WTC11 (cell line): ENCODE results near the gene PBX4.

Experiments used
- SMAD4 ChIP-seq: sonication (generic); formaldehyde crosslinking; IDR thresholded peaks from 2 replicates; pipeline ENCODE4 v1.8.0; 2022; ENCODE audit warnings: mild to moderate bottlenecking, missing genetic modification reagents
- SP1 ChIP-seq: sonication (generic); formaldehyde crosslinking; conservative IDR thresholded peaks from 2 replicates; pipeline ENCODE4 v1.8.1; 2022; ENCODE audit warnings: missing genetic modification reagents
- TP53 ChIP-seq: sonication (generic); formaldehyde crosslinking; IDR thresholded peaks from 2 replicates; pipeline ENCODE4 v1.8.1; 2023; ENCODE audit warnings: mild to moderate bottlenecking, missing genetic modification reagents
- TF ChIP-seq, protein P1 (sequence below): sonication (generic); formaldehyde crosslinking; conservative IDR thresholded peaks from 2 replicates; pipeline ENCODE4 v1.8.1; 2022; ENCODE audit warnings: mild to moderate bottlenecking, missing genetic modification reagents
- TF ChIP-seq, protein P2 (sequence below): fragments of 200-600 bp; IDR thresholded peaks from 2 replicates; pipeline ENCODE4 v1.8.0; 2022; ENCODE audit warnings: antibody characterized with exemption

DNA sequence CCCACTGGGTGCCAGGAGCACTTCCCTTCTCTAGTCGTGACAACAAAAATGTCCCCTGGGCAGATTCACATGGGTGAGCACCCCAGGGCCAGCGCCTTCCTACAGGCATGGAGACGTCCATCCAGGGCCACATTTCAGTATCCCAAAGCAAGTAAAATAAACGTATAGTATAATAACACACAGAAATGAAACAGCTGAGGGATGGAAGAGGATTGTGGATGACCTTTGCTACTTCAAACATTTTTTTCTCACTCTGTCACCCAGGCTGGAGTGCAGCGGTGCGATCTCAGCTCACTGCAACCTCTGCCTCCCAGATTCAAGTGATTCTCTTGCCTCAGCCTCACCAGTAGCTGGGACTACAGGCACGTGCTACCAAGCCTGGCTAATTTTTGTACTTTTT is 52.2 kb downstream of the PBX4 start:
- no peak for TF ChIP-seq TP53
- TF ChIP-seq, protein P1, sequence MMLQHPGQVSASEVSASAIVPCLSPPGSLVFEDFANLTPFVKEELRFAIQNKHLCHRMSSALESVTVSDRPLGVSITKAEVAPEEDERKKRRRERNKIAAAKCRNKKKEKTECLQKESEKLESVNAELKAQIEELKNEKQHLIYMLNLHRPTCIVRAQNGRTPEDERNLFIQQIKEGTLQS = no peak
- TF ChIP-seq, protein P2, sequence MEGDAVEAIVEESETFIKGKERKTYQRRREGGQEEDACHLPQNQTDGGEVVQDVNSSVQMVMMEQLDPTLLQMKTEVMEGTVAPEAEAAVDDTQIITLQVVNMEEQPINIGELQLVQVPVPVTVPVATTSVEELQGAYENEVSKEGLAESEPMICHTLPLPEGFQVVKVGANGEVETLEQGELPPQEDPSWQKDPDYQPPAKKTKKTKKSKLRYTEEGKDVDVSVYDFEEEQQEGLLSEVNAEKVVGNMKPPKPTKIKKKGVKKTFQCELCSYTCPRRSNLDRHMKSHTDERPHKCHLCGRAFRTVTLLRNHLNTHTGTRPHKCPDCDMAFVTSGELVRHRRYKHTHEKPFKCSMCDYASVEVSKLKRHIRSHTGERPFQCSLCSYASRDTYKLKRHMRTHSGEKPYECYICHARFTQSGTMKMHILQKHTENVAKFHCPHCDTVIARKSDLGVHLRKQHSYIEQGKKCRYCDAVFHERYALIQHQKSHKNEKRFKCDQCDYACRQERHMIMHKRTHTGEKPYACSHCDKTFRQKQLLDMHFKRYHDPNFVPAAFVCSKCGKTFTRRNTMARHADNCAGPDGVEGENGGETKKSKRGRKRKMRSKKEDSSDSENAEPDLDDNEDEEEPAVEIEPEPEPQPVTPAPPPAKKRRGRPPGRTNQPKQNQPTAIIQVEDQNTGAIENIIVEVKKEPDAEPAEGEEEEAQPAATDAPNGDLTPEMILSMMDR = no peak
- no peak for TF ChIP-seq SP1 (CRISPR knock-in tag)
- no peak for TF ChIP-seq SMAD4 (CRISPR knock-in tag)
